Ishikawa (cell line): ENCODE data around the gene MAVS.

ENCODE experiments used
- CEBPB ChIP-seq: IDR thresholded peaks from 2 replicates; pipeline ENCODE4 v1.6.1; 2012
- CREB1 ChIP-seq: IDR thresholded peaks from 2 replicates; pipeline ENCODE4 v1.6.1; 2012; ENCODE audit warnings: low read depth
- EP300 ChIP-seq: IDR thresholded peaks from 2 replicates; pipeline ENCODE4 v1.6.1; 2012; ENCODE audit warnings: borderline replicate concordance
- FOXM1 ChIP-seq: IDR thresholded peaks from 2 replicates; pipeline ENCODE4 v1.6.1; 2012; ENCODE audit warnings: low read depth, borderline replicate concordance
- NFIC ChIP-seq: IDR thresholded peaks from 2 replicates; pipeline ENCODE4 v1.6.1; 2012
- RAD21 ChIP-seq: IDR thresholded peaks from 2 replicates; pipeline ENCODE4 v1.6.1; 2012; ENCODE audit warnings: low read depth
- TAF1 ChIP-seq: IDR thresholded peaks from 2 replicates; pipeline ENCODE4 v1.6.1; 2012; ENCODE audit warnings: low read depth, mild to moderate bottlenecking
- TCF12 ChIP-seq: IDR thresholded peaks from 2 replicates; pipeline ENCODE4 v1.6.1; 2012; ENCODE audit warnings: low read depth
- TEAD4 ChIP-seq: IDR thresholded peaks from 2 replicates; pipeline ENCODE4 v1.6.1; 2012
- YY1 ChIP-seq: IDR thresholded peaks from 2 replicates; pipeline ENCODE4 v1.6.1; 2012; ENCODE audit warnings: low read depth
- ZBTB7A ChIP-seq: IDR thresholded peaks from 2 replicates; pipeline ENCODE4 v1.6.1; 2012; ENCODE audit warnings: low read depth
- TF ChIP-seq, protein P1 (sequence below): IDR thresholded peaks from 2 replicates; pipeline ENCODE4 v1.6.1; 2012
- TF ChIP-seq, protein P2 (sequence below): IDR thresholded peaks from 2 replicates; pipeline ENCODE4 v1.6.1; 2012
- TF ChIP-seq, protein P3 (sequence below): IDR thresholded peaks from 2 replicates; pipeline ENCODE4 v1.6.1; 2012; ENCODE audit warnings: low read depth, mild to moderate bottlenecking

DNA sequence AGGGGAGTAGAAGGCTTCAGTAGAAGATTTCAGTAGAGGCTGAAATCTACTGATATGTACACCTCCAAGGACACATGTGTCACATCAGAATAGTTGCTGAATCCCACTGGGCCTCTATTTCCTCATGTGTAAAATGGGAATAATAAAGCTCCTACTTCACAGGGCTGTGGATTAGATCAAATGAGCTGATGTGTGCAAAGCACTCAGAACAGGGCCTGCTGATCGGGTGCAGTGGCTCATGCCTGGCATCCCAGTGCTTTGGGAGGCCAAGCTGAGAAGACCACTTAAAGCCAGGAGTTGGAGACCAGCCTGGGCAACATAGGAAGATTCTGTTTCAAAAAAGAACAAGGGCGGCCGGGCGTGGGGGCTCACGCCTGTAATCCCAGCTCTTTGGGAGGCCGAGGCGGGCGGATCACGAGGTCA, 34.4 kb upstream of the MAVS start:
- no peak for TF ChIP-seq CREB1
- no peak for TF ChIP-seq TAF1
- TF ChIP-seq, protein P1, sequence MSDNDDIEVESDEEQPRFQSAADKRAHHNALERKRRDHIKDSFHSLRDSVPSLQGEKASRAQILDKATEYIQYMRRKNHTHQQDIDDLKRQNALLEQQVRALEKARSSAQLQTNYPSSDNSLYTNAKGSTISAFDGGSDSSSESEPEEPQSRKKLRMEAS = no peak
- TF ChIP-seq, protein P2, sequence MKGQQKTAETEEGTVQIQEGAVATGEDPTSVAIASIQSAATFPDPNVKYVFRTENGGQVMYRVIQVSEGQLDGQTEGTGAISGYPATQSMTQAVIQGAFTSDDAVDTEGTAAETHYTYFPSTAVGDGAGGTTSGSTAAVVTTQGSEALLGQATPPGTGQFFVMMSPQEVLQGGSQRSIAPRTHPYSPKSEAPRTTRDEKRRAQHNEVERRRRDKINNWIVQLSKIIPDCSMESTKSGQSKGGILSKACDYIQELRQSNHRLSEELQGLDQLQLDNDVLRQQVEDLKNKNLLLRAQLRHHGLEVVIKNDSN = no peak
- no peak for TF ChIP-seq TCF12
- TF ChIP-seq, protein P3, sequence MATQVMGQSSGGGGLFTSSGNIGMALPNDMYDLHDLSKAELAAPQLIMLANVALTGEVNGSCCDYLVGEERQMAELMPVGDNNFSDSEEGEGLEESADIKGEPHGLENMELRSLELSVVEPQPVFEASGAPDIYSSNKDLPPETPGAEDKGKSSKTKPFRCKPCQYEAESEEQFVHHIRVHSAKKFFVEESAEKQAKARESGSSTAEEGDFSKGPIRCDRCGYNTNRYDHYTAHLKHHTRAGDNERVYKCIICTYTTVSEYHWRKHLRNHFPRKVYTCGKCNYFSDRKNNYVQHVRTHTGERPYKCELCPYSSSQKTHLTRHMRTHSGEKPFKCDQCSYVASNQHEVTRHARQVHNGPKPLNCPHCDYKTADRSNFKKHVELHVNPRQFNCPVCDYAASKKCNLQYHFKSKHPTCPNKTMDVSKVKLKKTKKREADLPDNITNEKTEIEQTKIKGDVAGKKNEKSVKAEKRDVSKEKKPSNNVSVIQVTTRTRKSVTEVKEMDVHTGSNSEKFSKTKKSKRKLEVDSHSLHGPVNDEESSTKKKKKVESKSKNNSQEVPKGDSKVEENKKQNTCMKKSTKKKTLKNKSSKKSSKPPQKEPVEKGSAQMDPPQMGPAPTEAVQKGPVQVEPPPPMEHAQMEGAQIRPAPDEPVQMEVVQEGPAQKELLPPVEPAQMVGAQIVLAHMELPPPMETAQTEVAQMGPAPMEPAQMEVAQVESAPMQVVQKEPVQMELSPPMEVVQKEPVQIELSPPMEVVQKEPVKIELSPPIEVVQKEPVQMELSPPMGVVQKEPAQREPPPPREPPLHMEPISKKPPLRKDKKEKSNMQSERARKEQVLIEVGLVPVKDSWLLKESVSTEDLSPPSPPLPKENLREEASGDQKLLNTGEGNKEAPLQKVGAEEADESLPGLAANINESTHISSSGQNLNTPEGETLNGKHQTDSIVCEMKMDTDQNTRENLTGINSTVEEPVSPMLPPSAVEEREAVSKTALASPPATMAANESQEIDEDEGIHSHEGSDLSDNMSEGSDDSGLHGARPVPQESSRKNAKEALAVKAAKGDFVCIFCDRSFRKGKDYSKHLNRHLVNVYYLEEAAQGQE = no peak
- TF ChIP-seq RAD21 = no peak
- no peak for TF ChIP-seq NFIC
- no peak for TF ChIP-seq EP300
- no peak for TF ChIP-seq FOXM1
- no peak for TF ChIP-seq CEBPB
- TF ChIP-seq YY1 = no peak
- no peak for TF ChIP-seq ZBTB7A
- no peak for TF ChIP-seq TEAD4
